Esophagus muscularis mucosa (tissue), 4 donors: Measurements from ENCODE around the gene LONP1. TPM values are rescaled to one million over a fixed set of nuclear protein-coding genes. Genes with fewer than 3 reads are reported as not detected.

ENCODE experiments used
- DNase-seq: peaks from one replicate; pipeline ENCODE4 v3.0.0-alpha.2; 2017; ENCODE audit errors: extremely low spot score
- H3K27ac ChIP-seq, 4 donors: fragments of 200-600 bp; sonication (generic); replicated peaks in 1 of 4; 1 replicate in 3 of 4; 2 replicates in 1 of 4; pipeline ENCODE4 v1.5.1; 2016 to 2019; ENCODE audit warnings: mild to moderate bottlenecking in 1 of 4
- H3K27me3 ChIP-seq, 4 donors: fragments of 200-600 bp; sonication (generic); one replicate each; pipeline versions ENCODE4 v1.5.1 to v1.6.0; 2016 to 2019
- H3K36me3 ChIP-seq, 4 donors: fragments of 200-600 bp; sonication (generic); one replicate each; pipeline ENCODE4 v1.5.1; 2016 to 2019
- H3K4me1 ChIP-seq, 4 donors: fragments of 200-600 bp; sonication (generic); one replicate each; pipeline ENCODE4 v1.5.1; 2016 to 2019
- H3K4me3 ChIP-seq, 4 donors: fragments of 200-600 bp; sonication (generic); 1 replicate in 2 of 4; 2 replicates in 2 of 4; pipeline ENCODE4 v1.5.1; 2016 to 2019; ENCODE audit warnings: mild to moderate bottlenecking in 4 of 4, moderate library complexity in 1 of 4
- H3K9me3 ChIP-seq, 4 donors: fragments of 200-600 bp; sonication (generic); 1 replicate in 3 of 4; 2 replicates in 1 of 4; pipeline ENCODE4 v1.5.1; 2016 to 2019
- EP300 ChIP-seq: sonication (generic); formaldehyde crosslinking; IDR thresholded peaks from one replicate; pipeline ENCODE4 v1.6.1; 2017; ENCODE audit warnings: antibody characterized with exemption
- POLR2A ChIP-seq: fragments of 450-650 bp; IDR thresholded peaks from one replicate; pipeline ENCODE4 v1.6.1; 2017; ENCODE audit warnings: antibody characterized with exemption, moderate library complexity, mild to moderate bottlenecking, low read depth
- POLR2AphosphoS5 ChIP-seq, 2 donors: sonication (generic); formaldehyde crosslinking; IDR thresholded peaks; one replicate each; pipeline ENCODE4 v1.6.1; 2017; ENCODE audit warnings: antibody characterized with exemption in 2 of 2
- WGBS: methylation state at CpG from one replicate; pipeline ENCODE4 v1.1.5; 2018; 5-methylcytosine and 5-hydroxymethylcytosine counted together
- intact Hi-C: fragments of 100-400 bp; cut with DNase I; formaldehyde crosslinking; loops from one replicate; pipeline ENCODE4 v1.15.1; 2023
- total RNA-seq, 4 donors: library from RNA; depleted of rRNA; stranded (reverse); fragments of >200 nt; gene quantifications; one replicate each; pipeline versions ENCODE4 v1.1.0 to v1.2.1, GENCODE V29; 2016
- TF ChIP-seq, protein P1 (sequence below), 3 experiments: fragments of 200-600 bp in 2 of 3; fragments of 450-650 bp in 1 of 3; sonication (generic) in 2 of 3; IDR thresholded peaks; one replicate each; pipeline ENCODE4 v1.5.1; 2017 to 2019; ENCODE audit warnings: antibody characterized with exemption in 3 of 3, mild to moderate bottlenecking in 2 of 3, moderate library complexity in 1 of 3

The LONP1 gene
- total RNA-seq, 4 donors from 2014 or later: 49.0 to 70.4 (median 54.3) TPM

- DNase-seq: no peak
- 88% methylated on average over 10 of the region's 10 CpGs for WGBS
- intact Hi-C loops: loop anchor here (5.0 kb wide), 1 partner anchor 61 kb away; the partner anchor contains the start of genes SAFB and SAFB2
These were observed 36.6 kb downstream of the LONP1 start for GRCh38 chr19:5683177-5683886.

GRCh38 chr19:5682107-5682482, 37.9 kb downstream of the LONP1 start:
- TF ChIP-seq POLR2AphosphoS5 (IDR thresholded peaks at IDR 0.05) (no peak), POLR2A (no peak), EP300 (no peak)
- TF ChIP-seq, protein P1, sequence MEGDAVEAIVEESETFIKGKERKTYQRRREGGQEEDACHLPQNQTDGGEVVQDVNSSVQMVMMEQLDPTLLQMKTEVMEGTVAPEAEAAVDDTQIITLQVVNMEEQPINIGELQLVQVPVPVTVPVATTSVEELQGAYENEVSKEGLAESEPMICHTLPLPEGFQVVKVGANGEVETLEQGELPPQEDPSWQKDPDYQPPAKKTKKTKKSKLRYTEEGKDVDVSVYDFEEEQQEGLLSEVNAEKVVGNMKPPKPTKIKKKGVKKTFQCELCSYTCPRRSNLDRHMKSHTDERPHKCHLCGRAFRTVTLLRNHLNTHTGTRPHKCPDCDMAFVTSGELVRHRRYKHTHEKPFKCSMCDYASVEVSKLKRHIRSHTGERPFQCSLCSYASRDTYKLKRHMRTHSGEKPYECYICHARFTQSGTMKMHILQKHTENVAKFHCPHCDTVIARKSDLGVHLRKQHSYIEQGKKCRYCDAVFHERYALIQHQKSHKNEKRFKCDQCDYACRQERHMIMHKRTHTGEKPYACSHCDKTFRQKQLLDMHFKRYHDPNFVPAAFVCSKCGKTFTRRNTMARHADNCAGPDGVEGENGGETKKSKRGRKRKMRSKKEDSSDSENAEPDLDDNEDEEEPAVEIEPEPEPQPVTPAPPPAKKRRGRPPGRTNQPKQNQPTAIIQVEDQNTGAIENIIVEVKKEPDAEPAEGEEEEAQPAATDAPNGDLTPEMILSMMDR (IDR thresholded peaks at IDR 0.05): no peak
- intact Hi-C loops: loop anchor here (5.0 kb wide), 1 partner anchor 60 kb away; the partner anchor contains the start of genes SAFB and SAFB2
- H3K4me1 ChIP-seq: peaks cover 17 to 42% (median 37%) of the 10 kb centered on the region in 4 donors
- no peak for DNase-seq
- 93% methylated on average over 3 of the region's 3 CpGs for WGBS
- no peak overlapping the region for H3K4me3 ChIP-seq
- no peak overlapping the region for H3K27ac ChIP-seq
- H3K36me3 ChIP-seq: peaks cover 0 to 14% (median 11%) of the 10 kb centered on the region in 4 donors
- H3K27me3 ChIP-seq: no peaks in the 10 kb centered on the region
- H3K9me3 ChIP-seq: no peaks in the 10 kb centered on the region

More at GRCh38 chr19:5683177-5683886, 36.6 kb downstream of the LONP1 start:
- Histone ChIP-seq H3K4me3 (no peak overlapping the region), H3K27me3 (no peaks in the 10 kb centered on the region), H3K4me1 (peaks cover 17 to 44% (median 42%) of the 10 kb centered on the region in 4 donors), H3K9me3 (no peaks in the 10 kb centered on the region), H3K27ac (no peak overlapping the region), H3K36me3 (peaks cover 0 to 5% (median 4%) of the 10 kb centered on the region in 4 donors)
- no peak for TF ChIP-seq POLR2AphosphoS5 (IDR thresholded peaks at IDR 0.05)
- TF ChIP-seq, protein P1 (IDR thresholded peaks at IDR 0.05): no peak
- no peak for TF ChIP-seq EP300
- no peak for TF ChIP-seq POLR2A

- Histone ChIP-seq H3K27me3 (no peaks in the 10 kb centered on the region), H3K27ac (peak overlapping the region; percentile 90 to 96 (median 93)), H3K4me1 (peaks cover 17 to 38% (median 33%) of the 10 kb centered on the region in 4 donors), H3K9me3 (no peaks in the 10 kb centered on the region), H3K4me3 (peak overlapping the region; percentile 82 to 98 (median 86)), H3K36me3 (peaks cover 0 to 14% (median 11%) of the 10 kb centered on the region in 4 donors)
- 62% methylated on average over 17 of the region's 17 CpGs for WGBS
- TF ChIP-seq POLR2A: no peak
- TF ChIP-seq, protein P1 (IDR thresholded peaks at IDR 0.05): no peak
- TF ChIP-seq EP300: no peak
- no peak for TF ChIP-seq POLR2AphosphoS5 (IDR thresholded peaks at IDR 0.05)
- intact Hi-C loops: loop anchor here (5.0 kb wide), 1 partner anchor 59 kb away; the partner anchor contains the start of genes SAFB and SAFB2
- DNase-seq: no peak
These were observed 38.4 kb downstream of the LONP1 start for GRCh38 chr19:5681391-5682106.

DNA sequence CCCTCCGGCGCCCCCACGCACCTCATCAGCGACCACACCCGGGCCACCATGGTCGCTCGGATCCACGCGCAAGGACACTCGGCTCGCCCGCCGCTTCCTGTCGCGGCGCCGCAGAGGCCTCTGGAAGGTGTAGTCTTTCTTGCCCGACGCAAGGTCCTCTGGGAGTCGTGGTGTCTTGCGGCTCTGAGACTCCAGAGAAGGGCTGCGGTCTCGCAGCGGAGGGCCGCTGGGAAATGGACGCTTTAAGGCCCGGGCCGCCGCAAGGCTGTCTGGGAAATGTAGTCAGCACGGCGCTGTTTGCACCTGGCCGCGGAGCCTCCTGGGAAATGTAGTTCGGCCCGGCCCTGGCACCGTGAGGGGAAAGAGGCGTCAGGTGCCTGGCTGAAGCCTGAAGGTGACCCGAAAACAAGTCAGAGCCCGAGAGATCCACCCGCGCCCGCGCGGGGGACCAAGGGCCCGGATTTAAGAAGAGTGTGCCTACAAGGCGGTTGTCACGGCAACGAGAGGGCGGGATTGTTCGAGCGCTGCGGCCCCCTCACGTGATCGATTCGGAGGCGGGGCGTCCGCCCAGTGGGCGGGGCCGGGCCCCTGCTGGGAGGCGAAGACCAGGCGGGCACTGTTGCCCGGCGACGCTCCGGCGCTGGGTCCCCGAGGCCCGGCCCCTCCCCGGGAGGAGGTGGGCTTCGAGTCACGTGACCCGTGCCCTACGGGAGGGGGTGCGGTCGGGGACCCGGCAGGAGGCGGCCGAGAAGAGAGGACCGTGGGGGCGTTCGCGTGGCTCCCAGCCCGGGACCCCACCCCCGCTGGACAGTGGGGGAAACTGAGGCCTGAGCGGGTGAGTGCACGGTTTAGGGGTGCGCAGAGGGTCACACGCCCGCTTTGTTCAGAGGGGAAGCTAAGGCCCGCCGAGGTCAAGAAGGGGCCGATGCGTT, 39.2 kb downstream of the LONP1 start, which contains the start of the genes HSD11B1L and MICOS13:
Gene HSD11B1L (plus strand): TSS at position 591 of the 932 bp plus-strand sequence. CDS start 3,806 bp downstream, outside the sequence.
Gene MICOS13 (minus strand): TSS at position 80 of the 932 bp plus-strand sequence. CDS start 30 bp downstream, at position 50.
- peaks cover 0 to 14% (median 11%) of the 10 kb centered on the region in 4 donors for H3K36me3 ChIP-seq
- peaks cover 19 to 33% (median 27%) of the 10 kb centered on the region in 4 donors for H3K4me1 ChIP-seq
- TF ChIP-seq, protein P1 (IDR thresholded peaks at IDR 0.05): peak in 1 of 3 experiments; percentile 17
- TF ChIP-seq POLR2AphosphoS5 (IDR thresholded peaks at IDR 0.05) (peak; percentile 85 to 94), EP300 (no peak), POLR2A (no peak)
- peak; percentile 99 for DNase-seq
- H3K4me3 ChIP-seq: peak within 1 kb of the TSS; percentile 82 to 98 (median 86)
- intact Hi-C loops: loop anchor here (5.0 kb wide), 1 partner anchor 58 kb away; the partner anchor contains the start of genes SAFB and SAFB2
- no peaks in the 10 kb centered on the region for H3K27me3 ChIP-seq
- H3K9me3 ChIP-seq: no peaks in the 10 kb centered on the region
- H3K27ac ChIP-seq: peak within 1 kb of the TSS; percentile 90 to 96 (median 93)
- 4% methylated on average over 14 of the region's 94 CpGs for WGBS
